Amygdala (tissue), 56 donors: ENCODE measurements around the gene SNRPA.

Experiments
- DNase-seq, 56 donors: peaks; one replicate each; lab custom pipeline; 2025; lab: John Stamatoyannopoulos, UW

SNRPA gene

DNA sequence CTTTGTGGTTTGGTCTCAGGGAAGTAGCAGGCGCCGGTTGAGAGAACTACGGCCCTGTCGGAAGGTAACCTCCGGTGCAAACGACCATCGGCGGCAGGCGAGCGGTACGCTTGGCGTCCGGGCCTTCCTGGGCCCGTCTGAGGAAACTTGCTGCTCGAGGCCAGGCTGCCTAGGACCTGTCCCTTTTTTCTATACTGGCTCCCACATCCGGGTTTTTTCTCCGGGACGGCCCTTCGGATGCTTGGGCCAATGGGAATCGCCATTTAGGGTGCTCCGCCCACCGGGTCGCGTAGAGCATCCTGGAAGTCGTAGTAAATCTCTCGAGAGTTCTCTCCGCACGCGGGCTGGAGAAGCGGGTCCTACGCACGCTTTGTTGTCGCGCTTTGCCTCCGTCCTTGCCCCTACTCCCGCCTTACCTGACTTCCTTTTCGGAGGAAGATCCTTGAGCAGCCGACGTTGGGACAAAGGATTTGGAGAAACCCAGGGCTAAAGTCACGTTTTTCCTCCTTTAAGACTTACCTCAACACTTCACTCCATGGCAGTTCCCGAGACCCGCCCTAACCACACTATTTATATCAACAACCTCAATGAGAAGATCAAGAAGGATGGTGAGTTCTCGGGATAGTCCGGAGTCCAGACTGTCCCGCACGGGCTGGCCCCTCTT lies at the start of gene SNRPA:
Gene SNRPA (plus strand): TSS at position 330 of the 664 bp plus-strand sequence. CDS start 206 bp downstream, at position 536.
- DNase-seq = peak; percentile 85 to 100 (median 98)

DNA sequence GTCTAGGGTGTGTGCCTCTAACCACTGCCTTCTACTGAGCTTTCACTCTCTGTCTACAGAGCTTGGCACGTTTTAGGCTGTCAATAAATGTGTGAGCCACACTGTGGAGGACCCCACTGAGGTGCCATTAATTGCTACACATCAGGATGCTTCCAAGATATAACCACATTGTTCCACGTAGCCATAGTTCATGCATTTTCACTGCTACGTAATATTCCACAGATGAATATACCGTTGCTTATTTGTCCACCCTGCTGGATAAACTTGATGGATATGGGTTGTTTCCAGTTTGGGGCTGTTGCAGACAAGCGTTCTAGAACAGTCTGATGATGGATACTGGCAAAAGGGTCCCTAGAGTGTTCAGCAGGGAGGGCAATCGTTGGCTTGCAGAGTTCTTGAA lies 49.2 kb upstream of the SNRPA start:
- DNase-seq = no peak

DNA sequence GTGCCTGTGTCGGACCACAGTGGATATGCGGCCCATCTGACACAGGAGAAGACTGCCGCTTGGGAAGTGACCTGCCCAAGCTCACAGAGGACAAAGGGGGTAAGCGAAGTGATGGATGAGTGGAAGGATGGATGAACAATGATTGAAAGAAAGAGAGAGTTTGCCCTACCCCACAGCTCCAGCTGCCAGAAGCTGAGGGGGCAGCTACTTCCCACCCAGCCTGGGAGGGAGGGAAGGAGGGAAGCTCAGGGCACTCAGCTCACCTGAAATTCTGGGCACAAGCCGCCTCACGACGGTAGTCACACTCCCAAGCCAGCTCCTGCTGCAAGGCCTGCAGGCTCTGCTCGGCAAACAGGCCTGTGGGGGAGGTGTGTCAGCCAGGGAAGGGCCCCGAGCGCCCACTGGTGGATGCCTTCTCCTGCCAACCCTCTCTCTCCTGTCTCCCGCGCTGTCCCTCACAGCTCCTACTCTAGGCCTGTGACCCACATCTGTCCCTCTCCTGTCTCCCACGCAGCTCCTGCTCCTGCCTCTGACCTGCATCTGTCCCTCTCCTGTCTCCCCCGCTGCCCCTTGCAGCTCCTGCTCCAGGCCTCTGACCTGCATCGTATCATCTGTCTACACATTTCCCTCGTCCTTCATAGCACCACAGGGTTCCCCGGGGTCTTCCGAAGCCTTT lies 48.5 kb upstream of the SNRPA start:
- DNase-seq = peak in 19 of 56 donors; percentile 10 to 58 (median 31)

DNA sequence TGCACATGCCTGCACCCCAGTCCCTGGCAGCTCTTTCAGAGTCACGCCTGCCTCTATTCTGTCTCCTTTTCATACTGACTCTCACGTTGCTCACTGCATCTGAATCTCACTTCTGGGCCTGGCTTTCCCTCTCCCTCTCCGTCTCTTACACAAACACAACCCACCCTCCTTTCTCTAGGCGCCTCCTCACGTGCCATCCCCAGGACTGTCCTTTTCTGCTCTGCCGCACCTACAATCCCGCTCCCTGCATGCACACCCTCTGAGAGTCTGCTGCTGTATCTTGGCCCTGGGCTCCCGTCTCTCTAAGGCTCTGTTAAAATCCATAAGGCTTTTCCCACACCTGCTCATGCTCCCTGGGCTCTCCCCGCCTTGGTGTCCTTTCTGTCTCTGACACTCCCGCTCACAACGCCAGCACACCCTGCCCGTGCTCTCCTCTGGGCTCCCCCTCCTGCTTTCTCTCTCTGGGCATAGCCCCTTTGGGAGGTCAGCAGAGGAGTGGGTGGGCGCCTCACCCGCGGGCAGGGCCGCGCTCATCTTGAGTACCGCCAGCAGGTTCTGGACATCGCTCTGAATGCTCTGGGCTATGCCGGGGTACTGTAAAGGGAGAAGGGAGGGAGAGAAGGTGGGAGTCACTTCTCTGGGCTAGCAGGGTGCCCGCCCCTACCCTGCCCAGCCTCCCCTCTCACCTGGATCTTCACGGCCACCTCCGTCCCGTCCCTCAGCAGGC lies 47.8 kb upstream of the SNRPA start:
- DNase-seq = peak in 2 of 56 donors; percentile 24 to 35

DNA sequence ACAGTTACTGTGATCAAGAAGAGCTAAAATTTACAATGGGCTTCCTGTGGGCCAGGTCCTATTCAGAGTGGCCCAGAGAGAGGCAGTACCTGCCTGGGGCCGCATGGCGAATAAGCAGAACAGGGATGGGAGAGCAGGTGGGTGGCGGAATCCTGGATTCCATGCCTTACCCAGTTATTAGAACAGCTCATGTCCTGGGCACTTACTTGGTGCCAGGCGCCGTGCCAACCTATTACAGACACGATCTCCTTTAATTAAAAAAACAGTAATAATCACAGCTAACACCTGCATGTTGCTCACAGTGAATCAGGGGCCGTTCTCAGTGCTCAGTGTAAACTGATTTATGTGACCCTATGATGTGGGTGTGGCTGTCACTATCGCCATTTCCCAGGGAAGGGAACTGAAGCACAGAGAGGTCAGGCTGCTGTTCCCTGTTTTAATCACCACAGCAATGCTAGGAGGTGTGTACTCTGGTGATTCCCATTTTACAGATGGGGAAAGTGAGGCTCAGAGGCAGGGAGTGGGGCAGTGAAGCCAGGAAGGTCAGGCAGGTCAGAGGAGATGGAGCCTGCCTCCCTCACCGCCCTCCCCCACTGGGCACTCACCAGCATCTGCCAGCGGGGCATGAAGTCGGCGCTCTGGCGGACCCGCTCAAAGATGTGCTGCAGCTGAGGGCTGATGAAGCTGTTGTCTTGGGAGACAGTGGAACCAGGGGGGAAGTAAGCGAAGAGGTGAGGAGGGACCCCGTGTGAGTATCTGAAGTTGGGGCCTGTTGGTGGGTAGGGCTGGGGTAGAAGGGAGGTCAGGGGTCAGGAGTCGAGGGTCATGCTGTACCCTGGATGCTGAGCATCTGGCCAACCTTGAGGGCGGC lies 46.3 kb upstream of the SNRPA start:
- no peak for DNase-seq

DNA sequence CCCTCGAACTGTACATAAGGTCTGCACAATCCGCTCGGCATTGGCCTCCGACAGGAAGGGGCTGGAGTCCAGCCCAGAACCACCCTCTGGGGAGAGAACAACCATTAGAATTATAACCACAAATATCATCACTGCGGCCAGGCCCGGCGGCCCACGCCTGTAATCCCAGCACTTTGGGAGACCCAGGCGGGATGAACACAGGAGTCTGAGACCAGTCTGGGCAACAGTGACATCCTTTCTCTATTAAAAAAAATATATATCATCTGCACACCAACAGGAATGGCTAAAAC lies 45.7 kb upstream of the SNRPA start:
- no peak for DNase-seq

DNA sequence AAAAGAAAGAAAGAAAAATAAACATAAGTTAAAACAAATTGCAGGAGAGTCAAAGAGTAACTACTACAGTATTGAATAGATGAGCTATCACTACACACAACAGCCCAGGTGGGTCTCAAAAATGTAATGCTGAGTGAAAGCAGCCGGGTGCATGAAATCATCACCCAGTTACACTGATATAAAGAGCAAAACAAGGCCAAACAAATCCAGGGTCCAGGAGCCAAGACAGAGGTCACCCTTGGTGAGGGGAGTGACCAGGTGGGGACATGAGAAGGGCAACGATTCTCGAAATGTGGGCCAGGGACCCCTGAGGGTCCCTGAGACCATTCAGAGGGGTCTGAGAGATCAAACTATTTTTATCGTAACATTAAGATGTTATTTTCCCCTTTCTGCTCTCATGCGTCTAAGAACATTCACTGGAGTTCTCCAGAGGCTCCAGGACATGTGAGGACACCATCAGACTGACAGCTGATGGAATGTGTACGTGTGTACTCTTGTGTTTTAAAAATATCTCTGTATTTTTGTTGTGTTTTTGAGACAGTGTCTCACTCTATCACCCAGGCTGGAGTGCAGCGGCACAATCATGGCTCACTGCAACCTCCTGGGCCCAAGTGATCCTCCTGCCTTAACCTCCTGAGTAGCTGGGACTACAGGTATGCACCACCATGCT lies 44.9 kb upstream of the SNRPA start:
- no peak for DNase-seq

DNA sequence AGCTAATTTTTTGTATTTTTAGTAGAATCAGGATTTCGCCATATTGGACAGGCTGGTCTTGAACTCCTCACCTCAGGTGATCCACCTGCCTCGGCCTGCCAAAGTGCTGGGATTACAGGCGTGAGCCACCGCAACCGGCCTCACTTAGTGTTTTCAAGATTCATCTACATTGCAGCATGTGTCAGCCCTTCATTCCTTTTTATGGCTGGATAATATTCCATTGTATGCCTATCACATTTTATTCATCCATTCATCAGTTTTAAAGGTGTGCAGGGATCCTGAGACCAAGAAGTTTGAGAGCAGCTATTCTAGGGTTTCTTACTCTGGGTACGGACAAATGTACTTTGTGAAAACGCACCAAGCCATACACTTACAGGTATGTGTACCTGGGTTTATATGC lies 43.4 kb upstream of the SNRPA start:
- DNase-seq = no peak

DNA sequence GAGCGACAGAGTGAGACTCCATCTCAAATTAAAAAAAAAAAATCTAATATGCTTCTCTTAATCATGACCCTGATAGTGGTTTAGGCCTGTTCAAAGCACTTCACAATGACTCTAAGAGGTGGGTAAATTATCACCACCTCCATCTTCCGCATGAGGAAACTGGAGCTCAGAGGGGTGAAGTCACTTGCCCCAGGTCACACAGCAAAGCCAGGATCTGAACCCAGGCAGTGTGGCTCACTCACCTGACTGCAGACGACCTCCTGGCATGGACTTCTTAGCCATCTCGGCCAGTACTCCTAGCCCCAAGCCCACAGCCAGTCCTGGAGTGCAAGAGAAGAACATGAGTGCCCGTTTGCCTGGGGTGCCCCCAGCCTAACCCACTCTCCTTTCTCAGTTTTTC lies 41.2 kb upstream of the SNRPA start:
- no peak for DNase-seq

DNA sequence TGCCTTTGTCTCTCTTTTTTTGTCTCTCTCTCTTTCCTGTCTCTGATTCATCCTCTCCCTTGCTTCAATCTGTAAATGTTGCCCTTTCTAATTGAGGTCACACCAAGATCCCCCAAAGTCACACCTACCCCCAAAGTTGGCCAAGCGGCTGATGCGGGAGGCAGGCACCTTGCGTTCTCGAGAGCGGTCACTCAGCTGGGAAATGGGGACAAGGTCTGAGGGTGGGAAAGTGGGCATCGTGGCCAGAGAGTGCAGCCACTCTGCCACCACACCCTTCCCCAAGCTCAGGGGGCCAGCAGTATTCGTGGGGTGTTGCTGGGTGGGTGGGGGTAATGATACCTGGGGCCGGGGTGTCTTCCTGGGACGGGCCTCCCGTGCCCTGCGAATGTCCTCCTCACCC lies 37.1 kb upstream of the SNRPA start:
- DNase-seq = no peak

DNA sequence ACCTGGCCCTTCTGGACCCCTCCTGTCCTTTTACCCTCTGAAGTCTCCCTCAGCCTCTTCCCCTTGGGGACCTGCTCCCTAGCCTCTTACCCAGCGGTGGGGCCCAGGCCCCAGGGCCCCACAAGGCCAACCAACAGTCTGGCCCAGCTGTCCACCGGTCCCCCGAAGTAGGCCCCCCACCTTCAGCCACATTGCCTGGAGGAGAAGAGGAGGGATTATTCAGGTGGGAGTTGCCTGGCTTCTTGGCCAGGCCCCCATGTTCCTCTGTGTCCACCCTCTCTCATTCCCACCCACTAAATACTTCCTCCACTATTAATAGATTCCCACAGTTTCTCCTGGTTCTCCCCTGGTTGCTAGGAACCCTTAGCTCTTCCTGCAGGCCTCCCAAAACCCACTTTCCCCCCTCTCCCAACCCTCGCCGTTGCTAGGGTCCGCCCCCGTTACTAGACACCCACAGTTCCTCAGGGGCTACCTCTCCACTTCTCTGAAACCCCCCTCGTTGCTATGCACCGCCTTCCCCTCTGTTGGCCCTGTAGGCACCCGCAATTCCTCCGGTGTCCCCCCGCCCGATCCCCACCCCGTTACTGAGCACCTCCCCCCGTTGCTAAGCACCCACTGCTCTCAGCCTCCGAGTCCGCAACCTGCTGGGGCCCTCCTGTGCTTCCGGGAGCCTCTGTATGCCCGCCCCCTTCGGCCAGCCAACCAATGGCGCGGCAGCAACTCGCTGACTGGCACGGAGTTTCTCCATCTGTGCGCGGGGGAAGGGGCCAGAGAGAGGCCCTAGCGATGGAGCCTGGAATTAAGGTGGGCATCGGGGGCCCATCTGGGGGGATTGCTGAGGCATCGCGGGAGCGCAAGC lies 36.3 kb upstream of the SNRPA start:
- DNase-seq = peak in 55 of 56 donors; percentile 51 to 97 (median 92)

DNA sequence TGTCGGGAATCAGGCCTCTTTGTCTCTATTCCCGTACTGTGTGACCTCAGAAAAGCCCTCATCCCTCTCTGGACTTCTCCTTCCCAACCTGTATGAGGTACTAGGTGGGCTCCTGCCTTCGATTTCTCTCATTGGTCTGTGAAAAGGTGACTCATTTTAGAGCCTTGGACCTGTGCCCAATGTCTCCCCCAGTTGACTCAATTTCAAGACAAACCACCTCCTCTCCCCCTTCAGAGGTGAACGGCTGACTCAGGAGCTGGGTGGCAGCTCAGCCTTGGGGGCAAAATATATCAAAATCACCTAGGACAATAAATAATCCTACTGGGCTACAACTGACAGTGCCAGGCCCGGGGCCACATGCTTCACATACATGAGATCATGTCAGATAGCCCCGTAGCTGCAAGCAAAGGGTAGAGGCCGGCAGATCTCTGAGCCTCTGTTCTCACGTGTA lies 34.9 kb upstream of the SNRPA start:
- peak in 5 of 56 donors; percentile 30 to 73 (median 45) for DNase-seq

DNA sequence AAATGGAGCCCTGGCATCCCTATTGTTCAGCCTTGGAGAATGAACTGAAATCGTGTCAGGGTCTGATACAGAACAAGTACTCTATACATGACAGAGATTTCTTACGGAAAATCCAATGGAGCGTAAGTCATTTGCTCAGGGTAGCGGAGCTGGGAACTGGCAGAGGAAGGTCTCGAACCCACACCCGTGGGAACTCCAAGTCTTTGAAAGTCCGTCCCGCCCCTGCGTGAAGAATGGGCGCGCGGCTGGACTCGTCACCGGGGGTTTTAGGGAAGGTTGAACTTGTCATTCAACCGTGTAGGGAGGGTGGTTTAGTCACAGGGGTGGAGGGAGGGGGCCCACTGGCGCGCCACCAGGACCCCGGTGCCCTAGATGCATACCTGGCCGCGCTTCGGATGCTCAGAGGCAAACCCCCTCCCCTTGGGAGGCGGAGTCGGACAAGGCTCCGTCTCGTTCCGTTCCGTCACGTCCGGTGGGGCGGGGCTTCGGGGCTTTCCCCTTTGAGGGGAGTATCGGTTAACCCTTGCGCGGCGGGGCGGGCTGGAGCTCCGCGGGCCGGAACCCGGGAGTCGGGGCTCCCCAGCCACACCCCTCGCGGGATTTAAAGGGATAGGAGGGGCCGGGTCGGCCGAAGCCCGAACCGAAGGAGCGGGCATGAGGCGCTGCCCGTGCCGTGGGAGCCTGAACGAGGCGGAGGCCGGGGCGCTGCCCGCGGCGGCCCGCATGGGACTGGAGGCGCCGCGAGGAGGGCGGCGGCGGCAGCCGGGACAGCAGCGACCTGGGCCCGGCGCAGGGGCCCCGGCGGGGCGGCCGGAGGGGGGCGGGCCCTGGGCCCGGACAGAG lies 34.3 kb upstream of the SNRPA start, which contains the start of the genes COQ8B and ITPKC:
Gene COQ8B (minus strand): TSS at position 405 of the 843 bp plus-strand sequence. CDS start 2,254 bp downstream, outside the sequence.
Gene ITPKC (plus strand): TSS at position 631 of the 843 bp plus-strand sequence. CDS start 24 bp downstream, at position 655.
- peak; percentile 79 to 100 (median 98) for DNase-seq

DNA sequence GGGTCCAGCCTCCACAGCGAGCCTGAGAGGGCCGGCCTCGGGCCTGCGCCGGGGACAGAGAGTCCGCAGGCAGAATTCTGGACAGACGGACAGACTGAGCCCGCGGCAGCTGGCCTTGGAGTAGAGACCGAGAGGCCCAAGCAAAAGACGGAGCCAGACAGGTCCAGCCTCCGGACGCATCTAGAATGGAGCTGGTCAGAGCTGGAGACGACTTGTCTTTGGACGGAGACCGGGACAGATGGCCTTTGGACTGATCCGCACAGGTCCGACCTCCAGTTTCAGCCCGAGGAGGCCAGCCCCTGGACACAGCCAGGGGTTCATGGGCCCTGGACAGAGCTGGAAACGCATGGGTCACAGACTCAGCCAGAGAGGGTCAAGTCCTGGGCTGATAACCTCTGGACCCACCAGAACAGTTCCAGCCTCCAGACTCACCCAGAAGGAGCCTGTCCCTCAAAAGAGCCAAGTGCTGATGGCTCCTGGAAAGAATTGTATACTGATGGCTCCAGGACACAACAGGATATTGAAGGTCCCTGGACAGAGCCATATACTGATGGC lies 33.6 kb upstream of the SNRPA start:
- peak in 11 of 56 donors; percentile 35 to 68 (median 49) for DNase-seq

DNA sequence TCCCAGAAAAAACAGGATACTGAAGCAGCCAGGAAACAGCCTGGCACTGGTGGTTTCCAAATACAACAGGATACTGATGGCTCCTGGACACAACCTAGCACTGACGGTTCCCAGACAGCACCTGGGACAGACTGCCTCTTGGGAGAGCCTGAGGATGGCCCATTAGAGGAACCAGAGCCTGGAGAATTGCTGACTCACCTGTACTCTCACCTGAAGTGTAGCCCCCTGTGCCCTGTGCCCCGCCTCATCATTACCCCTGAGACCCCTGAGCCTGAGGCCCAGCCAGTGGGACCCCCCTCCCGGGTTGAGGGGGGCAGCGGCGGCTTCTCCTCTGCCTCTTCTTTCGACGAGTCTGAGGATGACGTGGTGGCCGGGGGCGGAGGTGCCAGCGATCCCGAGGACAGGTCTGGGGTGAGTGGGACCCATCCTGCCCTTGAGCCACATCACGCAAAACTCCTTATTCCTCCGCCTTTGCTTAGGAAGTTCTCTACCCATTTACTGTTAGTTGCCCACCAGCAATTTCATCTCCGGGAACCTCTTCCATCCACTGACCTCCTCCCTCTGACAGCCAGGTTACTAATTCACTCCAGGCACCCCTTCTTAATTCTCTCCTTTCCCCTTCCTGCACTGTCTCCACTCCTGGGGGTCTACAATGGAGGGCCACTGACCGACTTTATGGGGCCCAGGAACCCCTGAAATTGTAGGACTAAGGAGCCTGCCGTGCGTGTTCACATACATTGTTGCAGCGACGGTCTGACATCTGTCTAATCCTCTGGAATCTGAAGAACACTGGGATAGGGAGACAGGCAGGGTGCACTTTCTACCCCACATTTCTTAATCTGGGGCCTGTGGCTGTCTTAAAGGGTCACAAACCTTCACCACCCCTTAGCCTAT lies 32.9 kb upstream of the SNRPA start:
- DNase-seq = no peak

DNA sequence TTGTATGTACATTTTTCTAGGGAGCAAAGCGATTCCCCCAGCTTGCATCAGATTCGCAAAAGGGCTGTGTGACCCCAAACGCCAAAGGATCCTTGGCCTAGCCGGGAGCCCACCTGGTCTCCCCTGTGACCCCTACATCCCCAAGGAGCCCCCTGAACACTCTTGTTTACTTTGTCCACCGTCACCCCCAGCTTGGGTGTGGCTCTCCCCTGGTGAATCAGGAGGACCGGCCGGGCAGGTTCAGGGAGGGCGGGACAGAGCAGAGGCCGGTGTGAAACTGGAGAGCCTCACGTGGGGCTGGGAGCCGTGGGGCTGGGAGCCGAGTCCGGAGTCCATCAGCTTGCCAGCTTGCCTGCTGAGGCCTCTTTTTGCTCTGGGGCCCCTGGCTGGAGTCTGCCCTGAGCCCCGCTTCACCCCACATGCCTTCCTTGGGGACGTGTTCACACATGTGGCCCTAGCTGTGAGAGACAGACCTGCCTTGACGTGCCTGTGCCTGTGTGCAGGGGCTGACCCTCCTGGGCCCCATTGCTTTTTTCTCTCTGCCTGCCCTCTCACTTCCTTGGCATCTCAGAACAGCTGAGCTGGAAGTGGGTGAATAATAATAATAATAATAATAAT lies 32.1 kb upstream of the SNRPA start:
- peak in 12 of 56 donors; percentile 5 to 45 (median 20) for DNase-seq
